ENCODE results near the gene DCDC1. TPM values are rescaled to one million over a fixed set of nuclear protein-coding genes. Genes with fewer than 3 reads are reported as not detected.

DCDC1 gene
- total and polyA plus RNA-seq, 12 donors = 0.07 to 1.5 (median 0.29) TPM; not detected in 1

GRCh38 chr11:31375879-31376278 lies 6.3 kb upstream of the DCDC1 start:
- Histone ChIP-seq H3K27me3 (no peaks in the 10 kb centered on the region), H3K4me3 (no peak overlapping the region), H3K9me3 (replicated peaks in 1 of 3) (peaks cover 0 to 5% (median 0%) of the 10 kb centered on the region in 3 donors), H3K4me1 (replicated peaks in 1 of 2) (peaks cover 0 to 2% of the 10 kb centered on the region in 2 donors), H3K27ac (no peak overlapping the region), H3K36me3 (replicated peaks in 1 of 2) (no peaks in the 10 kb centered on the region)
- 94 to 97% (median 96%) methylated on average over 4 to 5 of the region's 5 CpGs for WGBS, 4 donors
- DNase-seq = no peak
- no peak for TF ChIP-seq CTCF (IDR thresholded peaks at IDR 0.05)
- no peak for TF ChIP-seq POLR2A (IDR thresholded peaks at IDR 0.05)
- intact Hi-C loops (cut with DNase I) = no loop called here

GRCh38 chr11:31366795-31367194 lies 2.7 kb downstream of the DCDC1 start:
- Histone ChIP-seq H3K27me3 (no peaks in the 10 kb centered on the region), H3K27ac (no peak overlapping the region), H3K36me3 (replicated peaks in 1 of 2) (no peaks in the 10 kb centered on the region), H3K9me3 (replicated peaks in 1 of 3) (no peaks in the 10 kb centered on the region), H3K4me1 (replicated peaks in 1 of 2) (peaks cover 0 to 10% of the 10 kb centered on the region in 2 donors), H3K4me3 (no peak overlapping the region)
- no peak for DNase-seq
- 69 to 77% (median 73%) methylated on average over 4 of the region's 4 CpGs for WGBS, 4 donors
- intact Hi-C loops (cut with DNase I) = no loop called here
- no peak for TF ChIP-seq CTCF (IDR thresholded peaks at IDR 0.05)

- Histone ChIP-seq H3K4me3 (no peak overlapping the region), H3K27ac (no peak overlapping the region), H3K36me3 (replicated peaks in 1 of 2) (no peaks in the 10 kb centered on the region), H3K4me1 (replicated peaks in 1 of 2) (no peaks in the 10 kb centered on the region), H3K27me3 (no peaks in the 10 kb centered on the region), H3K9me3 (replicated peaks in 1 of 3) (no peaks in the 10 kb centered on the region)
- intact Hi-C loops (cut with DNase I) = no loop called here
- 77 to 87% (median 83%) methylated on average over 4 of the region's 4 CpGs for WGBS, 4 donors
- no peak for DNase-seq
- no peak for TF ChIP-seq CTCF (IDR thresholded peaks at IDR 0.05)
- no peak for TF ChIP-seq POLR2A (IDR thresholded peaks at IDR 0.05)
These were observed 7.8 kb downstream of the DCDC1 start for GRCh38 chr11:31361743-31362142.

- H3K9me3 ChIP-seq (replicated peaks in 1 of 3) = no peaks in the 10 kb centered on the region
- intact Hi-C loops (cut with DNase I) = no loop called here
- H3K36me3 ChIP-seq (replicated peaks in 1 of 2) = no peaks in the 10 kb centered on the region
- H3K27ac ChIP-seq = no peak overlapping the region
- WGBS, 4 donors = 77 to 87% (median 80%) methylated on average over 5 of the region's 5 CpGs
- no peak for TF ChIP-seq CTCF (IDR thresholded peaks at IDR 0.05)
- no peak for TF ChIP-seq POLR2A (IDR thresholded peaks at IDR 0.05)
- no peak for DNase-seq
- H3K4me3 ChIP-seq = no peak overlapping the region
- H3K4me1 ChIP-seq (replicated peaks in 1 of 2) = no peaks in the 10 kb centered on the region
- no peaks in the 10 kb centered on the region for H3K27me3 ChIP-seq
These were observed 13.7 kb downstream of the DCDC1 start for GRCh38 chr11:31355817-31356216.

All from adrenal gland (tissue), 12 donors.